H1 (cell line): ENCODE results near the gene CTSL. TPM values are rescaled to one million over a fixed set of nuclear protein-coding genes. Genes with fewer than 3 reads are reported as not detected.

ENCODE experiments used
- FOSL1 ChIP-seq: IDR thresholded peaks from 2 replicates; pipeline ENCODE4 v1.6.1; 2011; ENCODE audit warnings: mild to moderate bottlenecking, low read depth, low read length, moderate library complexity; ENCODE audit not compliant: insufficient read depth
- PHF8 ChIP-seq: fragments of 200-600 bp; sonication (generic); conservative IDR thresholded peaks from 2 replicates; pipeline ENCODE4 v1.7.1; 2012; ENCODE audit warnings: low read depth, mild to moderate bottlenecking, inconsistent platforms, low read length, moderate library complexity
- RNF2 ChIP-seq: fragments of 200-900, 300-1000 bp; sonication (generic); IDR thresholded peaks from 2 replicates; pipeline ENCODE4 v1.7.1; 2016; ENCODE audit warnings: borderline replicate concordance, low read depth, mild to moderate bottlenecking, antibody characterized with exemption, low read length; ENCODE audit not compliant: poor library complexity, severe bottlenecking; ENCODE audit errors: missing control alignments
- SP4 ChIP-seq: IDR thresholded peaks from 2 replicates; pipeline ENCODE4 v1.6.1; 2012; ENCODE audit warnings: low read length, inconsistent platforms
- TBP ChIP-seq: IDR thresholded peaks from 2 replicates; pipeline ENCODE4 v1.6.1; 2011; ENCODE audit warnings: low read depth, low read length, improper control_type of control experiment
- polyA plus RNA-seq, 7 experiments: library from polyadenylated mRNA; depleted of rRNA in 3 of 7; stranded (reverse) in 5 of 7; unstranded in 2 of 7; fragments of >200 nt in 5 of 7; fragments of 200-250 nt in 2 of 7; gene quantifications; 1 replicate in 5 of 7; 2 replicates in 1 of 7; 4 replicates in 1 of 7; pipeline versions ENCODE4 v1.2.1 to v1.2.3, GENCODE V29; 2011 to 2013; ENCODE audit warnings: missing spikeins in 2 of 7, mixed read lengths in 2 of 7
- total RNA-seq: library from RNA; stranded (reverse); fragmentation: NEBNext Ultra II Directional; extraction: Animal tissue kit (Norgen Biotek cat#: 25700); gene quantifications from 2 replicates; pipeline ENCODE4 v1.2.1, GENCODE V29; 2021
- TF ChIP-seq, protein P1 (sequence below): fragments of 300-600 bp; sonication (generic); IDR thresholded peaks from 2 replicates; pipeline ENCODE4 v1.7.1; 2012; ENCODE audit warnings: low read length, moderate library complexity, mild to moderate bottlenecking, inconsistent platforms; ENCODE audit not compliant: insufficient replicate concordance
- TF ChIP-seq, protein P2 (sequence below): IDR thresholded peaks from 2 replicates; pipeline ENCODE4 v1.6.1; 2011; ENCODE audit warnings: low read length, improper control_type of control experiment

Gene CTSL
- total and polyA plus RNA-seq, 2 of the 8 experiments (the other 6 are each of a cell fraction or from before 2014, with no cell fraction given), result 34.2 to 38.2 TPM

DNA sequence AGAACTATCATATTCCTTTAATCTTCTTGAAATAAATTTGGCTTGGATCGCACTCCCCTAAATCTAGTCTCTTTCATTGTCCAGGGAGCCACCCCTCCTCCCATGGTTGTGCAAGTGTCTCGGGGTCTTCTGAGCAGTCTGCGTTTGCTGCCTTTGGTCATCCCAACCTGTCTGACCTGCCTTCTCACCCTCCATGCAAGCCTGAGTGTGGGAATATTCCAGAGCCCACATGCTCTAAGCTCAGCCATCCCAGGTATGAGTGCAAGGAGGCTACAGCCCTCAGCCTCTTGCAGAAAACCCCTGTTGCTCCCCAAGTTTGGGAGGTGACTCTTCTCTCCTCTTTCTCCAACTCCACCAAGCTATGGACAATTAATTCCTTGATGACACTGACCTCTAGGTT lies 7.7 kb upstream of the CTSL start (continued):
- TF ChIP-seq, protein P1, sequence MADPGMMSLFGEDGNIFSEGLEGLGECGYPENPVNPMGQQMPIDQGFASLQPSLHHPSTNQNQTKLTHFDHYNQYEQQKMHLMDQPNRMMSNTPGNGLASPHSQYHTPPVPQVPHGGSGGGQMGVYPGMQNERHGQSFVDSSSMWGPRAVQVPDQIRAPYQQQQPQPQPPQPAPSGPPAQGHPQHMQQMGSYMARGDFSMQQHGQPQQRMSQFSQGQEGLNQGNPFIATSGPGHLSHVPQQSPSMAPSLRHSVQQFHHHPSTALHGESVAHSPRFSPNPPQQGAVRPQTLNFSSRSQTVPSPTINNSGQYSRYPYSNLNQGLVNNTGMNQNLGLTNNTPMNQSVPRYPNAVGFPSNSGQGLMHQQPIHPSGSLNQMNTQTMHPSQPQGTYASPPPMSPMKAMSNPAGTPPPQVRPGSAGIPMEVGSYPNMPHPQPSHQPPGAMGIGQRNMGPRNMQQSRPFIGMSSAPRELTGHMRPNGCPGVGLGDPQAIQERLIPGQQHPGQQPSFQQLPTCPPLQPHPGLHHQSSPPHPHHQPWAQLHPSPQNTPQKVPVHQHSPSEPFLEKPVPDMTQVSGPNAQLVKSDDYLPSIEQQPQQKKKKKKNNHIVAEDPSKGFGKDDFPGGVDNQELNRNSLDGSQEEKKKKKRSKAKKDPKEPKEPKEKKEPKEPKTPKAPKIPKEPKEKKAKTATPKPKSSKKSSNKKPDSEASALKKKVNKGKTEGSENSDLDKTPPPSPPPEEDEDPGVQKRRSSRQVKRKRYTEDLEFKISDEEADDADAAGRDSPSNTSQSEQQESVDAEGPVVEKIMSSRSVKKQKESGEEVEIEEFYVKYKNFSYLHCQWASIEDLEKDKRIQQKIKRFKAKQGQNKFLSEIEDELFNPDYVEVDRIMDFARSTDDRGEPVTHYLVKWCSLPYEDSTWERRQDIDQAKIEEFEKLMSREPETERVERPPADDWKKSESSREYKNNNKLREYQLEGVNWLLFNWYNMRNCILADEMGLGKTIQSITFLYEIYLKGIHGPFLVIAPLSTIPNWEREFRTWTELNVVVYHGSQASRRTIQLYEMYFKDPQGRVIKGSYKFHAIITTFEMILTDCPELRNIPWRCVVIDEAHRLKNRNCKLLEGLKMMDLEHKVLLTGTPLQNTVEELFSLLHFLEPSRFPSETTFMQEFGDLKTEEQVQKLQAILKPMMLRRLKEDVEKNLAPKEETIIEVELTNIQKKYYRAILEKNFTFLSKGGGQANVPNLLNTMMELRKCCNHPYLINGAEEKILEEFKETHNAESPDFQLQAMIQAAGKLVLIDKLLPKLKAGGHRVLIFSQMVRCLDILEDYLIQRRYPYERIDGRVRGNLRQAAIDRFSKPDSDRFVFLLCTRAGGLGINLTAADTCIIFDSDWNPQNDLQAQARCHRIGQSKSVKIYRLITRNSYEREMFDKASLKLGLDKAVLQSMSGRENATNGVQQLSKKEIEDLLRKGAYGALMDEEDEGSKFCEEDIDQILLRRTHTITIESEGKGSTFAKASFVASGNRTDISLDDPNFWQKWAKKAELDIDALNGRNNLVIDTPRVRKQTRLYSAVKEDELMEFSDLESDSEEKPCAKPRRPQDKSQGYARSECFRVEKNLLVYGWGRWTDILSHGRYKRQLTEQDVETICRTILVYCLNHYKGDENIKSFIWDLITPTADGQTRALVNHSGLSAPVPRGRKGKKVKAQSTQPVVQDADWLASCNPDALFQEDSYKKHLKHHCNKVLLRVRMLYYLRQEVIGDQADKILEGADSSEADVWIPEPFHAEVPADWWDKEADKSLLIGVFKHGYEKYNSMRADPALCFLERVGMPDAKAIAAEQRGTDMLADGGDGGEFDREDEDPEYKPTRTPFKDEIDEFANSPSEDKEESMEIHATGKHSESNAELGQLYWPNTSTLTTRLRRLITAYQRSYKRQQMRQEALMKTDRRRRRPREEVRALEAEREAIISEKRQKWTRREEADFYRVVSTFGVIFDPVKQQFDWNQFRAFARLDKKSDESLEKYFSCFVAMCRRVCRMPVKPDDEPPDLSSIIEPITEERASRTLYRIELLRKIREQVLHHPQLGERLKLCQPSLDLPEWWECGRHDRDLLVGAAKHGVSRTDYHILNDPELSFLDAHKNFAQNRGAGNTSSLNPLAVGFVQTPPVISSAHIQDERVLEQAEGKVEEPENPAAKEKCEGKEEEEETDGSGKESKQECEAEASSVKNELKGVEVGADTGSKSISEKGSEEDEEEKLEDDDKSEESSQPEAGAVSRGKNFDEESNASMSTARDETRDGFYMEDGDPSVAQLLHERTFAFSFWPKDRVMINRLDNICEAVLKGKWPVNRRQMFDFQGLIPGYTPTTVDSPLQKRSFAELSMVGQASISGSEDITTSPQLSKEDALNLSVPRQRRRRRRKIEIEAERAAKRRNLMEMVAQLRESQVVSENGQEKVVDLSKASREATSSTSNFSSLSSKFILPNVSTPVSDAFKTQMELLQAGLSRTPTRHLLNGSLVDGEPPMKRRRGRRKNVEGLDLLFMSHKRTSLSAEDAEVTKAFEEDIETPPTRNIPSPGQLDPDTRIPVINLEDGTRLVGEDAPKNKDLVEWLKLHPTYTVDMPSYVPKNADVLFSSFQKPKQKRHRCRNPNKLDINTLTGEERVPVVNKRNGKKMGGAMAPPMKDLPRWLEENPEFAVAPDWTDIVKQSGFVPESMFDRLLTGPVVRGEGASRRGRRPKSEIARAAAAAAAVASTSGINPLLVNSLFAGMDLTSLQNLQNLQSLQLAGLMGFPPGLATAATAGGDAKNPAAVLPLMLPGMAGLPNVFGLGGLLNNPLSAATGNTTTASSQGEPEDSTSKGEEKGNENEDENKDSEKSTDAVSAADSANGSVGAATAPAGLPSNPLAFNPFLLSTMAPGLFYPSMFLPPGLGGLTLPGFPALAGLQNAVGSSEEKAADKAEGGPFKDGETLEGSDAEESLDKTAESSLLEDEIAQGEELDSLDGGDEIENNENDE, result no peak
- TF ChIP-seq TBP, result no peak
- TF ChIP-seq SP4, result no peak
- TF ChIP-seq RNF2, result no peak
- no peak for TF ChIP-seq FOSL1
- TF ChIP-seq PHF8, result no peak
- TF ChIP-seq, protein P2, sequence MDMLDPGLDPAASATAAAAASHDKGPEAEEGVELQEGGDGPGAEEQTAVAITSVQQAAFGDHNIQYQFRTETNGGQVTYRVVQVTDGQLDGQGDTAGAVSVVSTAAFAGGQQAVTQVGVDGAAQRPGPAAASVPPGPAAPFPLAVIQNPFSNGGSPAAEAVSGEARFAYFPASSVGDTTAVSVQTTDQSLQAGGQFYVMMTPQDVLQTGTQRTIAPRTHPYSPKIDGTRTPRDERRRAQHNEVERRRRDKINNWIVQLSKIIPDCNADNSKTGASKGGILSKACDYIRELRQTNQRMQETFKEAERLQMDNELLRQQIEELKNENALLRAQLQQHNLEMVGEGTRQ, result no peak
